ENCODE results near the gene RTN4R.

DNA sequence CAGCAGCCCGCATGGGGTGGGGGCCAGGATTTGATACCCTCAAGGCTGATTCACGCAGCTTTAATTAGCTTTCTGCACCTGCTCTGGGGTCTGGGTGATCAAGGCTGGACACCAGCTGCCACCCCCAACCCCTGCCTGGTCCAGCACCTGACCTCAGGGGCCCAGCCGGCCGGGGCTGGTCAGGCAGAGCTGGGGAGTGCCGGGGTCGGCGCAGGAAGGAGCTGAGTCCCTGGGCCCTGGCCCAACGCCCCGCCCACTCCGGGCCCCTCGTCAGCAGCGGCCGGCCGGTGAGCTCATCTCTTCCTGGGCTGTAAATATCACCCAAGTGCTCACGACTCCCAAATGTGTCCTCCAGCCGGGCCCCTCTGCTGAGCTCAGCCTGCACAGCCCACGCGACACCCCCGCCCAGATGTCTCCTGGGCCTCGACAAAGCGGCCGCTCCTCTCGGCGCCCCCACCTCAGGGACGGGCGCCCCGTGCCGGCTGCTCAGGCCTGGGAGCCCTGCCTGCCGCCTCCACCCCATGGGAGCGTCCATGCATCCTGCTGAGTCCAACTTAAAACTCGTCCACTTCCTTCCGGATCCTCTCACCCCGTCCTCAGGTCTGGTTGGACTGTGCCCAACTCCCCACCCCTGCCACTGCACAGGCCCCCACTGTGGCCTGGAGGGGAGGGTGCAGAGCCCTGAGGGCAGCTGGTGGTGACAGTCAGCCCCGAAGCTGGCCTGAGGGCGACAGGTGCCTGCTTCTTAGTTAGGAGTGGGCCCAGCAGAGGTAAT is 29.0 kb downstream of the RTN4R start:
- TF ChIP-seq SMAD3 (CRISPR knock-in tag; IDR thresholded peaks at IDR 0.05; ENCODE audit: borderline replicate concordance) (no peak), ZNF138 (CRISPR knock-in tag; conservative IDR thresholded peaks at IDR 0.05) (no peak), JUN (CRISPR knock-in tag; IDR thresholded peaks at IDR 0.05) (no peak), NFYB (CRISPR knock-in tag; conservative IDR thresholded peaks at IDR 0.05; ENCODE audit: low read depth) (no peak), GRHL2 (CRISPR knock-in tag; IDR thresholded peaks at IDR 0.05; ENCODE audit: insufficient replicate concordance, severe bottlenecking) (no peak), ZNF396 (CRISPR knock-in tag; IDR thresholded peaks at IDR 0.05; ENCODE audit: borderline replicate concordance) (no peak), SP1 (CRISPR knock-in tag; conservative IDR thresholded peaks at IDR 0.05) (no peak), ZNF423 (CRISPR knock-in tag; IDR thresholded peaks at IDR 0.05) (no peak), NFE2L1 (CRISPR knock-in tag; IDR thresholded peaks at IDR 0.05) (no peak)
- TF ChIP-seq, protein P1, sequence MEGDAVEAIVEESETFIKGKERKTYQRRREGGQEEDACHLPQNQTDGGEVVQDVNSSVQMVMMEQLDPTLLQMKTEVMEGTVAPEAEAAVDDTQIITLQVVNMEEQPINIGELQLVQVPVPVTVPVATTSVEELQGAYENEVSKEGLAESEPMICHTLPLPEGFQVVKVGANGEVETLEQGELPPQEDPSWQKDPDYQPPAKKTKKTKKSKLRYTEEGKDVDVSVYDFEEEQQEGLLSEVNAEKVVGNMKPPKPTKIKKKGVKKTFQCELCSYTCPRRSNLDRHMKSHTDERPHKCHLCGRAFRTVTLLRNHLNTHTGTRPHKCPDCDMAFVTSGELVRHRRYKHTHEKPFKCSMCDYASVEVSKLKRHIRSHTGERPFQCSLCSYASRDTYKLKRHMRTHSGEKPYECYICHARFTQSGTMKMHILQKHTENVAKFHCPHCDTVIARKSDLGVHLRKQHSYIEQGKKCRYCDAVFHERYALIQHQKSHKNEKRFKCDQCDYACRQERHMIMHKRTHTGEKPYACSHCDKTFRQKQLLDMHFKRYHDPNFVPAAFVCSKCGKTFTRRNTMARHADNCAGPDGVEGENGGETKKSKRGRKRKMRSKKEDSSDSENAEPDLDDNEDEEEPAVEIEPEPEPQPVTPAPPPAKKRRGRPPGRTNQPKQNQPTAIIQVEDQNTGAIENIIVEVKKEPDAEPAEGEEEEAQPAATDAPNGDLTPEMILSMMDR (IDR thresholded peaks at IDR 0.05), result no peak
- TF ChIP-seq, protein P2, sequence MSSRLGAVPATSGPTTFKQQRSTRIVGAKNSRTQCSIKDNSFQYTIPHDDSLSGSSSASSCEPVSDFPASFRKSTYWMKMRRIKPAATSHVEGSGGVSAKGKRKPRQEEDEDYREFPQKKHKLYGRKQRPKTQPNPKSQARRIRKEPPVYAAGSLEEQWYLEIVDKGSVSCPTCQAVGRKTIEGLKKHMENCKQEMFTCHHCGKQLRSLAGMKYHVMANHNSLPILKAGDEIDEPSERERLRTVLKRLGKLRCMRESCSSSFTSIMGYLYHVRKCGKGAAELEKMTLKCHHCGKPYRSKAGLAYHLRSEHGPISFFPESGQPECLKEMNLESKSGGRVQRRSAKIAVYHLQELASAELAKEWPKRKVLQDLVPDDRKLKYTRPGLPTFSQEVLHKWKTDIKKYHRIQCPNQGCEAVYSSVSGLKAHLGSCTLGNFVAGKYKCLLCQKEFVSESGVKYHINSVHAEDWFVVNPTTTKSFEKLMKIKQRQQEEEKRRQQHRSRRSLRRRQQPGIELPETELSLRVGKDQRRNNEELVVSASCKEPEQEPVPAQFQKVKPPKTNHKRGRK (CRISPR knock-in tag; IDR thresholded peaks at IDR 0.05; ENCODE audit: borderline replicate concordance), result no peak
- TF ChIP-seq, protein P3, sequence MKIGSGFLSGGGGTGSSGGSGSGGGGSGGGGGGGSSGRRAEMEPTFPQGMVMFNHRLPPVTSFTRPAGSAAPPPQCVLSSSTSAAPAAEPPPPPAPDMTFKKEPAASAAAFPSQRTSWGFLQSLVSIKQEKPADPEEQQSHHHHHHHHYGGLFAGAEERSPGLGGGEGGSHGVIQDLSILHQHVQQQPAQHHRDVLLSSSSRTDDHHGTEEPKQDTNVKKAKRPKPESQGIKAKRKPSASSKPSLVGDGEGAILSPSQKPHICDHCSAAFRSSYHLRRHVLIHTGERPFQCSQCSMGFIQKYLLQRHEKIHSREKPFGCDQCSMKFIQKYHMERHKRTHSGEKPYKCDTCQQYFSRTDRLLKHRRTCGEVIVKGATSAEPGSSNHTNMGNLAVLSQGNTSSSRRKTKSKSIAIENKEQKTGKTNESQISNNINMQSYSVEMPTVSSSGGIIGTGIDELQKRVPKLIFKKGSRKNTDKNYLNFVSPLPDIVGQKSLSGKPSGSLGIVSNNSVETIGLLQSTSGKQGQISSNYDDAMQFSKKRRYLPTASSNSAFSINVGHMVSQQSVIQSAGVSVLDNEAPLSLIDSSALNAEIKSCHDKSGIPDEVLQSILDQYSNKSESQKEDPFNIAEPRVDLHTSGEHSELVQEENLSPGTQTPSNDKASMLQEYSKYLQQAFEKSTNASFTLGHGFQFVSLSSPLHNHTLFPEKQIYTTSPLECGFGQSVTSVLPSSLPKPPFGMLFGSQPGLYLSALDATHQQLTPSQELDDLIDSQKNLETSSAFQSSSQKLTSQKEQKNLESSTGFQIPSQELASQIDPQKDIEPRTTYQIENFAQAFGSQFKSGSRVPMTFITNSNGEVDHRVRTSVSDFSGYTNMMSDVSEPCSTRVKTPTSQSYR (CRISPR knock-in tag; IDR thresholded peaks at IDR 0.05), result no peak
- TF ChIP-seq, protein P4, sequence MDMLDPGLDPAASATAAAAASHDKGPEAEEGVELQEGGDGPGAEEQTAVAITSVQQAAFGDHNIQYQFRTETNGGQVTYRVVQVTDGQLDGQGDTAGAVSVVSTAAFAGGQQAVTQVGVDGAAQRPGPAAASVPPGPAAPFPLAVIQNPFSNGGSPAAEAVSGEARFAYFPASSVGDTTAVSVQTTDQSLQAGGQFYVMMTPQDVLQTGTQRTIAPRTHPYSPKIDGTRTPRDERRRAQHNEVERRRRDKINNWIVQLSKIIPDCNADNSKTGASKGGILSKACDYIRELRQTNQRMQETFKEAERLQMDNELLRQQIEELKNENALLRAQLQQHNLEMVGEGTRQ (CRISPR knock-in tag; IDR thresholded peaks at IDR 0.05), result no peak
- TF ChIP-seq, protein P5, sequence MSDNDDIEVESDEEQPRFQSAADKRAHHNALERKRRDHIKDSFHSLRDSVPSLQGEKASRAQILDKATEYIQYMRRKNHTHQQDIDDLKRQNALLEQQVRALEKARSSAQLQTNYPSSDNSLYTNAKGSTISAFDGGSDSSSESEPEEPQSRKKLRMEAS (CRISPR knock-in tag; IDR thresholded peaks at IDR 0.05), result no peak

All from WTC11 (cell line).